GM23338 (cell line): ENCODE measurements around the gene CTNNA3.

Experiments used
- CREB1 ChIP-seq: fragments of 250-450 bp; sonication (Bioruptor Pico); IDR thresholded peaks from 2 replicates; pipeline ENCODE4 v1.5.0; 2020; ENCODE audit warnings: low read depth, mild to moderate bottlenecking, moderate library complexity
- CTCF ChIP-seq, 2 experiments: fragments of 200-600 bp in 1 of 2; sonication (generic) in 1 of 2; conservative IDR thresholded peaks; 2 replicates each; pipeline versions ENCODE4 v1.5.1 to v1.6.1; 2016 to 2017; ENCODE audit warnings: antibody characterized with exemption in 2 of 2, low read depth in 2 of 2, mild to moderate bottlenecking in 2 of 2, moderate library complexity in 1 of 2
- EZH2 ChIP-seq: fragments of 200-600 bp; sonication (generic); IDR thresholded peaks from one replicate; pipeline ENCODE4 v1.8.0; 2017; ENCODE audit warnings: antibody characterized with exemption, mild to moderate bottlenecking, low read depth; ENCODE audit not compliant: unreplicated experiment
- EZH2phosphoT487 ChIP-seq: fragments of 200-600 bp; sonication (generic); IDR thresholded peaks from one replicate; pipeline ENCODE4 v1.8.1; 2018; ENCODE audit warnings: antibody characterized with exemption; ENCODE audit not compliant: unreplicated experiment
- NANOG ChIP-seq: IDR thresholded peaks from 2 replicates; pipeline ENCODE4 v1.6.1; 2016; ENCODE audit warnings: antibody characterized with exemption, borderline replicate concordance
- POLR2AphosphoS5 ChIP-seq: IDR thresholded peaks from 2 replicates; pipeline ENCODE4 v1.6.1; 2016; ENCODE audit warnings: antibody characterized with exemption, low read depth
- REST ChIP-seq: IDR thresholded peaks from one replicate; pipeline ENCODE4 v1.6.1; 2018; ENCODE audit warnings: antibody characterized with exemption; ENCODE audit not compliant: unreplicated experiment
- STAT1 ChIP-seq: IDR thresholded peaks from one replicate; pipeline ENCODE4 v1.6.1; 2016; ENCODE audit warnings: antibody characterized with exemption; ENCODE audit not compliant: unreplicated experiment
- ZNF114 ChIP-seq: fragments of 250-450 bp; sonication (Bioruptor Pico); IDR thresholded peaks from 2 replicates; pipeline ENCODE4 v1.5.0; 2020; ENCODE audit warnings: mild to moderate bottlenecking, moderate library complexity
- ZNF462 ChIP-seq: fragments of 250-450 bp; sonication (Bioruptor Pico); IDR thresholded peaks from 2 replicates; pipeline ENCODE4 v1.5.0; 2020; ENCODE audit warnings: mild to moderate bottlenecking, moderate library complexity
- TF ChIP-seq, protein P1 (sequence below): IDR thresholded peaks from 2 replicates; pipeline ENCODE4 v1.6.1; 2016; ENCODE audit warnings: antibody characterized with exemption

DNA sequence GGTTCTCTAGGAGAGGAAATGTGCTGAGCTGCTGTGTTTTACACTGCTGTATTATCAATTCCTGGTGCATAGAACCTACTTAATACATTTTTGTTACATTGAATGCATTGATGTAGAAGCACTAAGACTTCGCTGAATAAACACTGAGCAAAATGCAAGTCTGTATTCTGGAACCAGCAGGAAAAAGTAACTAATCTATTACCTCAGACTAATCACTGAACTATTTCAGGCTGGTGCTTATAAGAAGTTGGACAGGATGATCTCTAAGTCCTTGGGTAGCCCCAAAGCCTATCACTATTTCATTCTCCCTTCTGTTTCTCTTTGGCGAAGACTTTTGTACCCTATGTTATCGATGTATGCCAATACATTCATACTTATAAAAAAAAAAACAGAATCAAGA, 857.3 kb downstream of the CTNNA3 start:
- no peak for TF ChIP-seq CTCF (conservative IDR thresholded peaks at IDR 0.05; ENCODE audit: low read depth in 2 of 2)
- TF ChIP-seq NANOG: no peak
- TF ChIP-seq REST: no peak
- TF ChIP-seq STAT1: no peak
- TF ChIP-seq EZH2: no peak
- no peak for TF ChIP-seq POLR2AphosphoS5
- TF ChIP-seq ZNF114 (CRISPR knock-in tag): no peak
- TF ChIP-seq EZH2phosphoT487: no peak
- no peak for TF ChIP-seq CREB1 (CRISPR knock-in tag)
- TF ChIP-seq, protein P1, sequence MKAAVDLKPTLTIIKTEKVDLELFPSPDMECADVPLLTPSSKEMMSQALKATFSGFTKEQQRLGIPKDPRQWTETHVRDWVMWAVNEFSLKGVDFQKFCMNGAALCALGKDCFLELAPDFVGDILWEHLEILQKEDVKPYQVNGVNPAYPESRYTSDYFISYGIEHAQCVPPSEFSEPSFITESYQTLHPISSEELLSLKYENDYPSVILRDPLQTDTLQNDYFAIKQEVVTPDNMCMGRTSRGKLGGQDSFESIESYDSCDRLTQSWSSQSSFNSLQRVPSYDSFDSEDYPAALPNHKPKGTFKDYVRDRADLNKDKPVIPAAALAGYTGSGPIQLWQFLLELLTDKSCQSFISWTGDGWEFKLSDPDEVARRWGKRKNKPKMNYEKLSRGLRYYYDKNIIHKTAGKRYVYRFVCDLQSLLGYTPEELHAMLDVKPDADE: no peak
- no peak for TF ChIP-seq ZNF462 (CRISPR knock-in tag)
